ENCODE results near the gene F2RL1.

DNA sequence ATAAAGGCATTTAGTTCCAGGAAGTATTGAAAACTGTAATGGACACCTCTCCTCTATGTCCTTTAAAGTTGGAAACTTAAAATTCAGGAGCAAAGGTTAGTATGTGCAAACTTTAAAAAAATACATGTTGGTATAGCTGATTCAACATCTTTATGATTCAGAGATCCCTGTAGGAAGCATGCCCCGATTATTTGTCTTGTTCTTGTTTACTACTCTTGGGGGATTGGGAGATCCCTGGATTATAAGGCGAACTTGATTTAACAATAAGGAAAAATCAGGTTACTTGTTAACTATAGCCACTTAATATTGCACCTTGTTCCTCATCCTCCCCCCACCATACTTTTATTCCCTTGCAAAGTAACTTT, 1.7 kb downstream of the F2RL1 start:
- TF ChIP-seq, protein P1, sequence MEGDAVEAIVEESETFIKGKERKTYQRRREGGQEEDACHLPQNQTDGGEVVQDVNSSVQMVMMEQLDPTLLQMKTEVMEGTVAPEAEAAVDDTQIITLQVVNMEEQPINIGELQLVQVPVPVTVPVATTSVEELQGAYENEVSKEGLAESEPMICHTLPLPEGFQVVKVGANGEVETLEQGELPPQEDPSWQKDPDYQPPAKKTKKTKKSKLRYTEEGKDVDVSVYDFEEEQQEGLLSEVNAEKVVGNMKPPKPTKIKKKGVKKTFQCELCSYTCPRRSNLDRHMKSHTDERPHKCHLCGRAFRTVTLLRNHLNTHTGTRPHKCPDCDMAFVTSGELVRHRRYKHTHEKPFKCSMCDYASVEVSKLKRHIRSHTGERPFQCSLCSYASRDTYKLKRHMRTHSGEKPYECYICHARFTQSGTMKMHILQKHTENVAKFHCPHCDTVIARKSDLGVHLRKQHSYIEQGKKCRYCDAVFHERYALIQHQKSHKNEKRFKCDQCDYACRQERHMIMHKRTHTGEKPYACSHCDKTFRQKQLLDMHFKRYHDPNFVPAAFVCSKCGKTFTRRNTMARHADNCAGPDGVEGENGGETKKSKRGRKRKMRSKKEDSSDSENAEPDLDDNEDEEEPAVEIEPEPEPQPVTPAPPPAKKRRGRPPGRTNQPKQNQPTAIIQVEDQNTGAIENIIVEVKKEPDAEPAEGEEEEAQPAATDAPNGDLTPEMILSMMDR (conservative IDR thresholded peaks at IDR 0.05; ENCODE audit: low read depth in 2 of 2), result no peak
- TF ChIP-seq EZH2 (IDR thresholded peaks at IDR 0.05; ENCODE audit: low read depth, unreplicated experiment) (no peak), EZH2phosphoT487 (IDR thresholded peaks at IDR 0.05; ENCODE audit: unreplicated experiment) (no peak), POLR2AphosphoS5 (IDR thresholded peaks at IDR 0.05; ENCODE audit: low read depth) (no peak)
- TF ChIP-seq, protein P2, sequence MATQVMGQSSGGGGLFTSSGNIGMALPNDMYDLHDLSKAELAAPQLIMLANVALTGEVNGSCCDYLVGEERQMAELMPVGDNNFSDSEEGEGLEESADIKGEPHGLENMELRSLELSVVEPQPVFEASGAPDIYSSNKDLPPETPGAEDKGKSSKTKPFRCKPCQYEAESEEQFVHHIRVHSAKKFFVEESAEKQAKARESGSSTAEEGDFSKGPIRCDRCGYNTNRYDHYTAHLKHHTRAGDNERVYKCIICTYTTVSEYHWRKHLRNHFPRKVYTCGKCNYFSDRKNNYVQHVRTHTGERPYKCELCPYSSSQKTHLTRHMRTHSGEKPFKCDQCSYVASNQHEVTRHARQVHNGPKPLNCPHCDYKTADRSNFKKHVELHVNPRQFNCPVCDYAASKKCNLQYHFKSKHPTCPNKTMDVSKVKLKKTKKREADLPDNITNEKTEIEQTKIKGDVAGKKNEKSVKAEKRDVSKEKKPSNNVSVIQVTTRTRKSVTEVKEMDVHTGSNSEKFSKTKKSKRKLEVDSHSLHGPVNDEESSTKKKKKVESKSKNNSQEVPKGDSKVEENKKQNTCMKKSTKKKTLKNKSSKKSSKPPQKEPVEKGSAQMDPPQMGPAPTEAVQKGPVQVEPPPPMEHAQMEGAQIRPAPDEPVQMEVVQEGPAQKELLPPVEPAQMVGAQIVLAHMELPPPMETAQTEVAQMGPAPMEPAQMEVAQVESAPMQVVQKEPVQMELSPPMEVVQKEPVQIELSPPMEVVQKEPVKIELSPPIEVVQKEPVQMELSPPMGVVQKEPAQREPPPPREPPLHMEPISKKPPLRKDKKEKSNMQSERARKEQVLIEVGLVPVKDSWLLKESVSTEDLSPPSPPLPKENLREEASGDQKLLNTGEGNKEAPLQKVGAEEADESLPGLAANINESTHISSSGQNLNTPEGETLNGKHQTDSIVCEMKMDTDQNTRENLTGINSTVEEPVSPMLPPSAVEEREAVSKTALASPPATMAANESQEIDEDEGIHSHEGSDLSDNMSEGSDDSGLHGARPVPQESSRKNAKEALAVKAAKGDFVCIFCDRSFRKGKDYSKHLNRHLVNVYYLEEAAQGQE (IDR thresholded peaks at IDR 0.05; ENCODE audit: unreplicated experiment), result no peak
